Activated CD4-positive, CD25-positive, alpha-beta regulatory T cell treated with anti-CD3 and anti-CD28 coated beads, Interleukin-2, amount 50 U/mL, for 72 hours (primary cell): ENCODE measurements around the gene GGCT.
A peak's percentile ranks its signal among the peaks of the same experiment; 100 is the strongest.
"Not testable (repeated sequence)": the region's sequence is repeated elsewhere in the genome, so short reads cannot be mapped to it uniquely, and the experiment has no call there.

Experiments used
- DNase-seq: peaks from one replicate; pipeline ENCODE4 v3.0.0; 2021

Gene GGCT, protein sequence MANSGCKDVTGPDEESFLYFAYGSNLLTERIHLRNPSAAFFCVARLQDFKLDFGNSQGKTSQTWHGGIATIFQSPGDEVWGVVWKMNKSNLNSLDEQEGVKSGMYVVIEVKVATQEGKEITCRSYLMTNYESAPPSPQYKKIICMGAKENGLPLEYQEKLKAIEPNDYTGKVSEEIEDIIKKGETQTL

GRCh38 chr7:30504301-30505173, at the start of gene GGCT:
GGCT (minus strand) TSS chr7:30504829; CDS start chr7:30504709, 120 bp downstream.
- peak; percentile 96 for DNase-seq

DNA sequence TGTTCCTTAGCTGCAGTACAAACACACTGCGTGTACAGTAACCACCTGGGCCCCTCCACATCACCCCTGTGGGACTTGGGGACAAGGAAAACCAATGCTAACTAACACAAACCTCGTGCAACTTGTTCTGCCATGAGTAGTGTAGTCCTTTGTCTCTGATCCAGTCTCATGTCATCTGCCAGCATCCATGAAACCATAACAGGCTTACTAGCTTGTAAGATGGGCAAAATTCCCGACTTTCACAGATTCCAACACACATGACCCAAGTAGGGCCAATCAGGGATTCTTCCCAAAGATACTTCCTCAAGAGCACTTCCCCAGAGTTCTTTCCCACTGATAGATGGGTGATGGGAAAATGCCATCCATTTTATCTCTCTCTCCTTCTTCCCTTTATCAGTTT, 48.9 kb upstream of the GGCT start:
- DNase-seq, result no peak

- DNase-seq, result no peak
These were observed 48.5 kb upstream of the GGCT start for GRCh38 chr7:30553141-30553540.

GRCh38 chr7:30552330-30552729, 47.7 kb upstream of the GGCT start:
- DNase-seq, result no peak

- no peak for DNase-seq
These were observed 45.4 kb upstream of the GGCT start for GRCh38 chr7:30549931-30550493.

DNA sequence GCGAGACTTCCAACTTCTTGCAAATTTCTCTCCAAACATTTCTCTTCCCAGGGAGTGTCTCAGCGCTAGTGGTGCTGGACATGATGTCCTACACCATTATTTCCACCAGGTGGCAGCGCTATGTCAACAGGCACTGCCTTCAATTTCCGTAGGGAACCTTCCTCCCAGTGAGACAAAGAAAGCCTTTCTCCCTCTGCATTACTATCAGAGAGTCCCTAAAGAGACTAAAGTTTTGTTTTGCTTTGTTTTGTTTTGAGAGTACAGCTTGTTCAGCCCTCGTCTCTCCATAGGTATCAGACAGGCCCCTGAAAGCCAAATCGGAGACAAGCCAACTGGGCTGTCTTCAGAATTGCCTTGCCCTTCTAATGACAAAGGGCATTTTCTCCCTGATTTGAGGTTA, 44.2 kb upstream of the GGCT start:
- DNase-seq, result no peak

GRCh38 chr7:30546596-30546995, 42.0 kb upstream of the GGCT start:
- no peak for DNase-seq

DNA sequence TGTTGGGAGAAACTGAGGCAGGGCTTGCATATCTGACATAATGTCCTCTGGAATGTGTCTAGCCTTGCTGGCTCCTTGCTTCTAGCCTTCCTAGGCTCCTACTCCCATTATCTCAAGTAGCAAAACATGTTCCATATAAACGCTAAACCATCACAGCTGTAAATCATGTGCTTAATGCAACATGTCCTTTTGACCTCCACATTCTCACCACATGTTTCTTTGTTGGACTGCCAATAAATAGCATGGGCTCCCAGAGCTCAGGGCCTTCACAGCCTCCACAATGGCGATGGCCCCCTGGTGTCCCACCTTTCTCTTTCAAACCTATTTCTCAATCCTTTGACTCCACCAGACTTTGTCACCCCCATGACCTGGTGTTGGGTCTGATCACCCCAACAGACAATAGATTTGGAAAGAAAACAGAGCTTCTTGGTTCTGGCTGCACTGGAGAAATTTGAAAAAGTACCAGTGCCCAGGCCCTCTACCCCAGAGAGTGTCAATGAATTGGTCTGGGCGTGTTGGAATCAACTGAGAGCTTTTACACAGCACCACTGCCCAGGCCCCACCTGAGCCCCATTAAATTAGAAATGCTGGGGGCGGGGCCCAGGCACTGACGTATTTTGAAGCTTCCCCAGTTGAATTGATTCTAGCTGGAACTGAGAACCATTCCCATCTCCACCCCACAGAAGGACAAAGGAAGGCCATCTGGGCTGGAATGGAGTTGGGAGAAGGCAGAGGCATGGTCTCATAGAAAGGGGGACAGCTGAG, 41.3 kb upstream of the GGCT start:
- no peak for DNase-seq

DNA sequence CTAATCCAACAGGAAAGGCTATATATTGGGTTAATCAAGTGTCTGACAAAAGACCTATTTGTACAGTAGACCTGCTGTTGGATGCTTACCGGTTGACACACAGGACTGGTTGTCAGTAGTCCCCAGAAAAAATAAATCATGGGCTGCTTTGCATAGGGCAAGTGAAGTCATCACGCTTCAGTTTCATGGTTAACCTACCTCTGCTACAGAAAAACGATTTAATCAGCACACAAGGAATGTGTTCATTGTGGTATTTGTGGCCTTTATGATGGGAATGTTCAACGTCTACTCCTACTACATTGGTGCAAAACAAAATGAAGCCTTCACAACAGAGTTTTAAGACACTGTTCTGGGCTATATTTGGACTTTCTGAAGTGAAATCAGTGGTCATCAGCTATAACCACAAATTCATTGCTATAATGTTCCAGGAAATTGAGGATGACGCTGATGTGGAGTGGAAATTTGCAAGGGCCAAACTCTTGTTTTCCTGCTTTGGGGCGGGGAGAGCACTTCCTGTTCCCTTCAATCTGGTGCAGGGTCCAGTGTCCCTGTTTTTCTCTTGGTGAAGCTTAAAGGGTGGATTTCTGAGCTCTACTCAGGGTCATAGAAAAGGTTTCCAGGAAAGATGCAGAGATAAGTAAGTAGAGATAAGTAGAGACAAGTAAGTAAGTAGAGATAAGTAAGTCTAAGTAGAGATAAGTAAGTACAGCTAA, 39.3 kb upstream of the GGCT start:
- no peak for DNase-seq

- not testable (repeated sequence) for DNase-seq
These were observed 38.5 kb upstream of the GGCT start for GRCh38 chr7:30543115-30543514.

DNA sequence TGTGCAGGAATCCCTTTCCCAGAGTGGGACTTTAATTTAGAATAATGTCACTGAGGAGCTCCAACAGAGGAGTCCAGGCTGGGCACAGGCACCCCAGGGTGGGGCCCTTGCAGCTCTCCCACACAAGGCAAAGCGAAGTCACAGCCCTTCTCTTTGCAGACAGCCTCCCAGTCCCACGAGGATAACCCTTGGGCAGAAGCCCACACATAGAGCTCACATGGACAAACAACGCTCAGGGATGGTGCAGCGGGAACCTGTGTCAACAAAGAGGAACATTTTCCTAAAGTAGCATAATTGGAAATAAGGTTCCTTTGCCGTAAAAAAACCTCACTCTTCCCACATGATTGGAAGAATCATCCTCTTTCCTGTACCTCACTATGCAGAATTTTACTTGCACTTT, 29.3 kb upstream of the GGCT start:
- DNase-seq, result no peak

GRCh38 chr7:30531286-30531685, 26.7 kb upstream of the GGCT start:
- DNase-seq, result no peak

- no peak for DNase-seq
These were observed 25.7 kb upstream of the GGCT start for GRCh38 chr7:30530373-30530772.

GRCh38 chr7:30528779-30529178, 24.1 kb upstream of the GGCT start:
- DNase-seq, result no peak

- not testable (repeated sequence) for DNase-seq
These were observed 22.7 kb upstream of the GGCT start for GRCh38 chr7:30527297-30527696.

DNA sequence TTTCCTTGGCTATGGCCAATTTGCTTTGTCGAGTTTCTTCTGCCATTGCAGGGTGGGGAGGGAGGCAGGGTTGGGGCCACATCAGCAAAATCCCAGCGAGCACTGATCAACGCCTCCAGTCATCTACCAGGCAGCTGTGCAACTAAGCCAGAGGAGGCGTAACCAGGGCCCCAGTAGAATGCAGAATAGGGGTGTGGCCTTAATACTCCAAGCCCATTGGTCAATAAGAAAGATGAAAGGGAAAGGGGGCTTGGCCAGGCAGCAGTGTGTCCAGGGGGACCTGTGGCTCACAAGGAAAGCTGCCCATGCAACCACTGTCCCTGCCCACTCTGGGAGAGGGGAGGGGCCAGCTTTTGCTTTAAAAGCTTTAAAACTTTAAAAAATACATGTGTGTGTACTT, 21.5 kb upstream of the GGCT start:
- DNase-seq, result no peak

- no peak for DNase-seq
These were observed 20.8 kb upstream of the GGCT start for GRCh38 chr7:30525429-30525828.

GRCh38 chr7:30524545-30524944, 19.9 kb upstream of the GGCT start:
- DNase-seq, result no peak

DNA sequence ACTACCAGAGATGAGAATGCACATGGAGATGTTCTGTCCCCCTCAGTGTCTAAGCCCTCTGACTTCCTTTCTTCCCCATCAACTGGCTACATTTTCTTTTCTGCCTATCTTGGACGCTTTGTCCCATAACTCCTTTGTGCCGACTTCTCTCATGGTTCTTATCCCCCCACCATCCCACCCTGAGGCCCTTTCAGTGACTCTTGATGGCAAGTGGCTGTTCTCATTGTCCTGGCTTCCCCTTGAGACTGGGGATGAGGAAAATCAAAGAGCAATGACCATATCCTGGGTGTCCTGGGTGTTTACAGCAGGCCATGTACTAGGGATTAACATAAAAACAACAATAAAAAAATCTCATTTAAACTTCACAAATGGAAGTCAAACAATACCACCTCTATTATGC, 18.8 kb upstream of the GGCT start:
- no peak for DNase-seq

DNA sequence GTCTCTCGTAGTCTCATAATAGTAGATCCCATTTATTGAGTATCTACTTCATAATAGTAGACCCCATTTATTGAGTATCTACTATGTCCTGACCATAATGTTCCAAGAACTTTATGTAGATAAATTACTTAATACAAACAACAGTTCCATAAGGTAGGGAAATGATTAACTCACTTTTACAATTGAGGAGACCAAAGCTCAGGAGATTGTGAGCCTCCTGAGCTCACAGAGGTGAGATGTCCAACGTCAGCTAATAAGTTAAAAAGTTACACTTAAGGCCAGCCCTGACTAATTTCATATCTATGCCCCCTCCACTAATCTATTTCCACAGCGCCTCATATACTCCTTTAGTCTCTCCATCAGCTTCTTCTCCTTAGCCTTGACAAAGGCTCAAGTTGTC, 17.5 kb upstream of the GGCT start:
- DNase-seq, result no peak

DNA sequence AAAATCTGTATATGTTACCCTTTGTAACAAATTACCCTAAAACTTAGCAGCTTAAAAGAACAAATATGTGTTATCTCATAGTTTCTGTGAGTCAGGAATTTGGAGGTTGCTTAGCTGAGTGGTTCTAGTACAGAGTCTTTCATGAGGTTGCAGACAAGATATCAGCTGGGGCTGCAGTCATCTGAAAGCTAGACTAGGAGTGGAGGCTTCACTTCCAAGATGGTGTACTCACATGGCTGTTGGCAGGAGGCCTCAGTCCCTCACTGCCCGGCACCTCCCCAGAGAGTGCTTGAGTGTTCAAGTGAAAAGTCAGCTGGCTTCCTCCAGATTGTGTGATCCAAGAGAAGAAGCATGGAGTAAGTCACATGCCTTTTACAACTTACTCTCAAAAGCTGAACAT, 16.9 kb upstream of the GGCT start:
- DNase-seq, result no peak

DNA sequence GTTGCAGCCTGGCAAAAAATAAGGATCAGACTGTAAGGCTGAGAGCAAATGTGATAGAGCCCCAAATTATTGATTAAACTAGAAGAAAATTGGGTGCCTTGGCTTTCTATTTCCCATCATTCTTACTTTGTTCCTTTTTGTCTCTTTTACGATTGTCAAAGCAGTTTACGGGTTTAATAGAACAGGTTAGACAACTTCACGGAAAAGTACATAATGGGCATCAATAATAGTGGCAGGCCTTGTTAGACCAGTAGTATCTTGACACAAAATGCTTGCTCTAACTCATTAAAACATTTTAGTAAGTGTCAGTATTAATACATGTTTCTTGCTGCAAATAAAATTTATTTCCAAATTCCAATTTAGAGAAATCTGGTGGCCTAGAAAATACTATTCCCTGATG, 14.5 kb upstream of the GGCT start:
- no peak for DNase-seq

DNA sequence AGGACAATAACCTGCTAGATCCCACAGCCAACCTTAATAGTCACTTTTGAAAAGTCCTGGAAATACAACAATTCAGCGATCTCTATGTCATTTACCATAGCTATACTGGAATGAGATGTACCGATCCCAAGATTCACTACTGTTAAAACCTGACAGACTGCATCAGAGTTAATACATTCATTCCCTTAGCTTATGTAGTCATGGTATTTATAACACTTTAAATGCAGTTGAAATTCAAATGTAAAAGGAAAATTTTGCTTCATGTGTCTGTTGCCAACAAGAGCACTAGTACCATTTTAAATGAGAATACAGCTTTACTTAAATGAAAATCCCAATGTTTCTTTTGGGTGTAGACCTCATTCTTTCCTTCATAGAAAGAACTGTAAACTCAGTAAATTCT, 11.1 kb upstream of the GGCT start:
- DNase-seq, result no peak
